Kidney capillary endothelial cell (primary cell): ENCODE results near the gene ARPC4.
"Not testable (repeated sequence)": the region's sequence is repeated elsewhere in the genome, so short reads cannot be mapped to it uniquely, and the experiment has no call there.

Experiments
- DNase-seq: peaks from one replicate; pipeline ENCODE4 v3.0.0-alpha.2; 2018; ENCODE audit warnings: low spot score

The ARPC4 gene

DNA sequence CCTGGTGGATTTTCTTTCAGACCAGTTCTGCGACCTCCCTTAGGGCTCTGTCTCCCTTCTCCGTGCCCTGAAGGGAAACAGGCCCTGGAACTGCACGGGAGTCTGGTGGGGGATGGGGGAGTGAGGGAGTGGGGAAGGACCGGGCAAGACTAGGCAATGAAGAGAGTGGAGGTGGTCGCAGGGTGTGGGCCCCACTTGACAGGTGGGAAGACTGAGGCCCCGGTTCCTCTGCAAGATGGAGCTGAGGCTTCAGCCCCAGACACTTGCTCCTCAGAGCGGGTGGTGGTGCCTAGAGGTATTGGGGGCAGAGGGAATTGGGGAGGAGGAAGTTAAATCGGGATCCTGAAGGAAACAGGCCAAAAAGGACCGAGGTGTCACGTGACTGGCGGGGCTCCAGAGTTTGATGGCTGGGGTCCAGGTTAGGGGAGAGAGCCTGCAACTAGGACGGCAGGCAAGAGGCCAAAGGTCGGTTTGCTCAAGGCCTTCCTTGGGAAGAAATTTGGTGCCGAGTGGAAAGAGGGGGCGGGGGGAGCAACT is 22.5 kb upstream of the ARPC4 start:
- no peak for DNase-seq

DNA sequence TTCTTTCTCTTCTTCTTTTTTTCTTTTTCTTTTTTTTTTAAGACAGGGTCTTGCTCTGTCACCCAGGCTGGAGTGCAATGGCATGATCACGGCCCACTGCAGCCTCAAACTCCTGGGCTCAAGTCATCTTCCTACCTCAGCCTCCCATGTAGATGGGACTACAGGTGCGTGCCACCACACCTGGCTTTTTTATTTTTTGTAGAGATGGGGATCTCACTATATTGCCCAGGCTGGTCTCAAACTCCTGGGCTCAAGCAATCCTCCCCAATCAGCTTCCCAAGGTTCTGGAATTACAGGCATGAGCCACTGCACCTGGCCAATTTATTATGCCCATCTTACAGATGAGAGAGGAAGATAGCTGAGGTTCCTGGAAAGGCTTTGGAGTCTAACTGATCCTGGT is 21.9 kb upstream of the ARPC4 start:
- DNase-seq = not testable (repeated sequence)

DNA sequence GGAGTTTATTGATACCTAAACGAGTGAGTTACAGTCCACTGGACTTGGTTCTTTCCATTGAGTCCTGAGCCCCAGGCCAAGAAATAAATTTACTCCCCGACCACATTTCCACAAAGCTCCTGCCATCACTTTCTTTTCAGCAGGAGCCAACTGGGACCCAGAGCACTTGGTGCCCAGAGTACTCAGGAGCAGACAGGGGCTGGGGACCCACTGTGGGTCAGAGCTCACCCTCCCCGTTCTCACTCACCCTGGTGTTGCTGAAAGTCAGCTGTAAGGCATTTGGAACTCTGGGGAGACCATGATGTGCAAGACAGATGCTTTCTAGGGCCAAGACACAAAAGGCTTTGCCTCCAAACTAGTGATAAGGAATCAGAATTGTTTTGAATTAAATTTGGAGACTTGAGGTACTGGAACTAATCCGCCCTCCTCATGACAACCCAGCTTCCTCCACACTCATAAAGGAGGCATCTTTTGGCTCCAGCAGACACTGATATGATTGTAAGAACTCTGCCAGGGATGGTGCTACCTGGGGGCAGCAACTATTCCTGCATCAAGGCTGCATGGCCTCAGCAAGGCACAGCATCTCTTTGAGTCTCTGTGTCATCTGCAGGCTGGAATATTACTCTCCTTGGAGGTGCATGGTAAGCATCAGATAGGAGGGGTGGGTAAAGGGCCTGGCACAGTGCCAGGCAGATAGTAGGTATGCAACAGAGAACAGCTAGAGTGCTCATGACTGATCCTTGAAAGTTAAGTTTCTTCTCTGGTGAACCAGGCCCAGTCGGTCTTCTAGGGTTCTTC is 15.8 kb upstream of the ARPC4 start:
- DNase-seq = no peak

DNA sequence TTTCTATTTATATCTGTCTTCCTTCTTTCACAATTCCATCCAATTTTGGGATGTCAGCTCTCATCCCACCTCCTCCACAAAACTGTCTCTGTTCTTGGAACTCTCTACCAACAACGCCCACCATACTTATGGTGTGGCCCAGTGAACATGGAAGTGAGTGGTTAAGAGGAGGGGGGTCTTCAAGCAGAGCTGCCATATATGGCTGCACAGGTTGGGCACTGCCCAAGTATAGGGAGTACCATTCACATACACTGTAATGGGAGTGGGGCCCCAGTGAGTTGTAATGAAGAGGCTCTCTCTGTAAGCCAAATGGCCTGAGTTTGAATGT is 15.2 kb upstream of the ARPC4 start:
- no peak for DNase-seq

DNA sequence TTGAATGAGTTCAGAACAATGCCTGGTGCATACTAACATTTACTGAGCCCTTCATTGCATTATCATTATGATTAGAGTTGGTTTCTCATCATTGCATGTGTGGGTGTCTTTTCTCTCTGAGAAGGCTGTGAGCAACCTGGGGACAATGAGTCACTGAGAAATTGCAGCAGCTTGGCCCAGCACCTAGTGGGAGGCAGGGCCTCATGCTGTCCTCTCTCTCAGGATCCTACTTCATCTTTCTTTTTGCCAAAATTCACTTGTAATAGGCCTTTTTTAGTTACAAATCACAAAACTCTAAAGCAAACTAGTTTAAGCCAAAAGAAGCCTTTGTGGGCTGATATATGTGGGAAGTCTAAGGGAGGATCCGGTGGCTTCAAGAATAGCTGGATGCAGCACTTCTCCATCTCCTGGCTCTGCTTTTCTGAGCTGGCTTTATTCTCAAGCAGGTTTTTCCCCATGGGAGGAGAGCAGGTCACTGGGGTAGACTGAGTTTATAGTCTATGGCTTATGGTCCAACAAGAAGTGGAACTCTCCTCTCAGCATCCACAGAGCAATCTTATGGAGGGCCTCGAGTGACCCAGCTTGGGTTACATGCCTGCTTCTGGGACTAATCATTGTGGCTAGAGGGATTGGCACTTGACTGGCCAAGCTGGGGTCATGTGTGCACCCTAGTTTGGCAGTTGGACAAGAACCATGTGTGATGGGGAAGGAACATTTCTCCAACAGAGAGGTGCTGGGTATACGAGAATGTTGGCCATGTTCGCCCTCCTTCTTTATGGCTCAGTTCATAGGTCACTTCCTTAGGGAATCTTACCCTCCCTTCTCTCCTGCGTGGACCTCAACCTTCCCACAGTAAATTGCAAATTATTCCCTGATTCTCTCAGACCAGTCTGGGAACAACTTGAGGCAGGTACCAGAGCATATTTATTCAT is 14.5 kb upstream of the ARPC4 start:
- no peak for DNase-seq

DNA sequence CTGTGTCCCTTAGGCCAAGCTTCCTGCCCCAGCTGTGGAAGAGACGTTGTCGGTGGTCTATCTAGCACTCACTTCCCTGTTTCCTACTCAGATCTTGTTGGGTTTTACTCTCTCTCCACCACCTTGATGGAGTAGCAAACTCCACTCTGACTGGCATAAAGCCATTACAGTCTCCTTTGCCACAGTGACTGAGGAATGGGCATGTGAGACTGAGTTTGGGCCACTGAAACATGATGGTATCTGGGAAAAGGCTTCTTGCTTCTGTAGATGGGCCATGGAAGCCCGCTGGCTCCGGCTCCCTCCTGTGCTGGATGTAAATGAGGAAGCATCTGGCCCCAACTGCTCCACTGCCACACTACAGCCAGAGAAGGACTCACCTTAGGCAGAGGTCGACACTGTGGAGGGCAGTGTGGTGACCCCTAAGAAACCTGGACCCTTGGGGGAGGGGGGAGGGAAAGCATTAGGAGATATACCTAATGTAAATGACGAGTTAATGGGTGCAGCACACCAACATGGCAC is 13.7 kb upstream of the ARPC4 start:
- no peak for DNase-seq

DNA sequence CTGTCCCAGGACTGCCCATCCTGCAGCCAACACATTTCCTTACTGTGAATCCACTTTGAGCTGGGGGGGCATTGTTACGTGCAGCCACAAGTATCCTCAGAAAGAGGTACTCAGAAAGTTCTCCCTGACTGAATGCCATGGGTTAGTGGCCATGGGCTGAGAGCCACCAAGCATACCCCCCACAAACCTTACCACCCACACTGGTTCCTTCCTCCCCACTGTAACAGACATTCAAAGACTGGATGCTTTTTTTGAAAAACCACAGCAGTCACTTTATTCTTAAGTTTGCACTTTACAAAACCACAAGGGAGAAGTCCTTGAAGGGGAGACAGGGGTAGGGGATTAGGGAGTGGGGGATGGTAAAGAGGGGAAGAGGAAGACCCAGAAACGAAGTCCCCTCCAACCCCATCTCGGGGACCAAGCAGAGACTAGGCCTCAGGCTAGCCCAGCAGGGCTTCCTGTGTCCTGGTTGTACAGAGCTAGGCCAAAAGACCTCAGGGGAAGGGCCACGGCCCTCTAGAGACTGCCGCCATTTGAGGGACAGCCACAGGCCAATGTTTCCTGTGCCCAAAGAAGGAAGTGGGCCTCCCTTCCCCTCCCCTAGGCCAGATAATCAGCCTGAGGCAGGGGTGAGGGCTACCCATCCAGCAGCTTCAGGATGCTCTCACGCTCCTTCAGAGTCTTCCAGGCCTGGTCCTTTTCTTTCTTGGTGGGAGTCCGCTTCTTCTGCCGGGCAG is 13.0 kb upstream of the ARPC4 start:
- no peak for DNase-seq

DNA sequence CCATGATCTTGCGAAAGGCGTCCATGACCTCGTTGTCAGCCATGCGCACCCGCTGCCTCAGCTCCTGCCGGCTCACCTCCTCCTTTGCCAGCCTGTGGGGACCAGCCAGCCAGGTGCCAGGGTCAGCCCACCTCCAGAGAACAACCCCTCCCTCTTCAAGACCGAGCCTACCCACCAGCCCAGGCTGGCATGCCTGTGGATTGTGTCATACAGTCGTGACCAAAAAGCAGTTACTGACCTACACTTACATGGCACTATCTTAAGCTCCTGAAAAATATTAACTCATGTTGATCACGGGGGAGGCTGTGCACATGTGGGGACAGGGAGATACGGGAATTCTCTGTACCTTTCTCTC is 12.4 kb upstream of the ARPC4 start:
- no peak for DNase-seq

DNA sequence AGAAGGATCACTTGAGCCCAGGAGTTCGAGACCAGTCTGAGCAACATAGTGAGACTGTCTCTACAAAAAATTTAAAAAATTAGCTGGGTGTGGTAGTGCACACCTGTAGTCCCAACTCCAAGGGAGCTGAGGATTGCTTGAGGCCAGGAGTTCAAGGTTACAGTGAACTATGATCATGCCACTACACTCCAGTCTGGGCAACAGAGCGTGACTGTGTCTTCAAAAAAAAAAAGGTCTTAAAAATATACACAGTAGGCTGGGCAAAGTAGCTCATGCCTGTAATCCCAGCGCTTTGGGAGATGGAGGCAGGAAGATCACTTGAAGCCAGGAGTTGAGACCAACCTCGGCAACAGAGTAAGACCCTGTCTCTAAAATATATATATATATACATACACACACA is 12.0 kb upstream of the ARPC4 start:
- DNase-seq = no peak

DNA sequence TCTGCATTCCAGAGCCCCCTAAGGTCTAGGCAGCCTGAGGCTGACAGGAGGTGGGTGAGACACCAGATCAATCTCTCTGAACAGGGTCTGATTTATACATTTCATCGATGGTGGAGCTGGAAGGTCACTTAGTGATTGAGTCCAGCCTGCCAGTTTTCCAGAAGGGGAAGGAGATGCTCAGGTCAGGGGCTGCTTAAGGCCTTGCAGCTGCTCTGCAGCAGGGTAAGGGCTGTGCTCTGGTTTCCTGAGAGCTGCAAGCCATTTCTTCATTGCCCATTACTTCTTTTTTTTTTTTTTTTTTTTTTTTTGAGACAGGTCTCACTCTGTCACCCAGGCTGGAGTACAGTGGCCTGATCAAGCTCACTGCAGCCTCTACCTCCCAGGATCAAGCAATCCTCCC is 11.3 kb upstream of the ARPC4 start:
- DNase-seq = no peak

DNA sequence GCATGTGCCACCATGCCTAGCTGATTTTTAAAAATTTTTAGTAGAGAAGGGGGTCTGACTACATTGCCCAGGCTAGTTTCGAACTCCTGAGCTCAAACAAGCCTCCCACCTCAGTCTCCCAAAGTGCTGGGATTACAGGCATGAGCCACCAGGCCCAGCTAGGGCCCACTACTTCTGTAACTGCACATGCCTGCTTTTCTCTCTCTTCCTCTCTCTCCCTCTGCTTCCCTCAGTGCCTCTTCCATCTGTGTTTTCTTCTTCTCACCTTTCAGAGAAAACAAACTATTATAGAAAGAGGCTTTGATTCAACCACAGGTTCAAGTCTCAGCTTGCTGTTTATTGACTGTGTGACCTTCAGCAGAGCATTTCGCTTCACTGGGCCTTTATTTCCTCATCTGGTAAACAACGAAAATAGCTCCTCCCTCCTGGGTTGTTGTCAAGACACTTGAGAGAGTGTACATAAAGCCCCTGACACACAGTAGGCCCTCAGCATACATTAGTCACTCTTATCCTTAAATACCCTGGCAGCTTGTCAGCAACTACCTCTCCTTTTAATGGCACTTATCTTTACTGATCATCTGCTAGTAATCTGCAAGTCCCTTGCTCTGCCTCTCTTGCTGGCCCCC is 10.8 kb upstream of the ARPC4 start:
- DNase-seq = no peak

DNA sequence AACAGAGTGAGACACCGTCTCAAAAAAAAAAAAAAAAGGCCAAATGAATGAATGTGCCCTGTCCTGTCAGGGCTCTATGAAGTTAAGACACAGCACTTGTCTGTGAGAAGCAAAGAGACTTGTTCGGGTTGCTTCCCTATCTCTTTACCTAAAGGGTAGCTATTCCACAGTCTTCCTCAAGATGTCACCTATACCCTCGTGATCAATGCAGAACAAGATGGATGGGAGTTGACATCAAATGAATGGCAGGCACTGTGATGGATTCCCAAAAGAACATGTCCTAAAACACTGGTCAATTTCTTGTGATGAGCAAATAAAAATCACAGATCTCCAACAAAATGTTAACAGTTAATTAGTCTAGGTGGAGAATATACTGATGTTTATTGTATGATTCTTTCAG is 10.1 kb upstream of the ARPC4 start:
- no peak for DNase-seq

DNA sequence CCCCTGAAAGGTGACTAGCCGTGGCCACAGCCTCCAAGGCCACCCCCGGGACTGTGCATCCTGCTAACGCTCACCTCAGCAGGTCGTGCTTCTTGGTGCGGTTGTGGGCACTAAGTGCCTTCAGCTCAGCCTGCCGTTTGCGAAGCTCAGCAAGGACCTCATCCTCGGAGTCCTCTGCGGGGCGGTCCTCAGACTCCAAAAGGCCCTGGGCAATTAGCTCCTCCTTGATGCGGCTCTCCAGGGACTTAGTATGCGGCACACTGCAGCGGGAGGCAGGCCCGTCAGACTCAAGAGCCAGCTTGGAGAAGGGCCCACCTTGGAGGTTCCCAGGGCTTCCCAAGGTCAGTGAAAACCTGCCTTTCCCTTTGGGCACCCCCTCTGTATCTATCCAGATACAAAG is 8.9 kb upstream of the ARPC4 start:
- DNase-seq = no peak

DNA sequence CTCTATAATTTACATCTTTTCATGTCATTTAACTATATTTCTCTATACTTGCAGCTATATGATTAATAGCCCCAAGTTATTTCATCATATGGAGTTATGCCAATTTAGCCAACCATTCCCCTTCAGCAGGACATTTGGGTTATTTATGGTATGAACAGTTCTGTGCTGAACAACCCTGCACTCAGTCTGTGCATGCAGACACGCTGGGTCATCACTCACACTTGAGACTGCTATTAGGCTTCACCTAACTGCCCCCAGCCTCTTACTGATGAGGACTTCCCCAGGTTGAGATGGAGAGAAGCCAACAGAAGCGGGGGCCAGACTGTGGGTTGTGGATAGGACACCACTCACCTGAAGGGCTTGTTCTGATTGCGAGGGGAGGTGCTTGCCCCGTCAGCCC is 7.9 kb upstream of the ARPC4 start:
- DNase-seq = no peak

DNA sequence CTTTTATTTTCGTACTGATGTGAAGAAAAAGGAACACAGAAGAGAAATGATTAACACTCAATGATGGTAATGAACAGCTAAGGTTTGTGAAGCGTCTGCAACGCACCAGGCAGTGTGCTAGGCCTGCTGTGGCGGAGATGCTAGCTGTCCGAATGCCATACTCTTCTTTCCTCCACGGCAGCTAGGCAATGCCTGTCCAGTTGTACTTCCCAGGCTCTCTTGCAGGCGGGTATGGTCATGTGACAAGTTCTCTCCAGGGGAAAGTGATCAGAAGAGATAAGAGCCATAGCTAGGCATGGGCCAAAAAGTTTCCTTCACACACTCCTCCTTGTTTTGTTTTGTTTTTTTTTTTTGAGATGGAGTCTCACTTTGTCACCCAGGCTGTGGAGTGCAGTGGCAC is 7.3 kb upstream of the ARPC4 start:
- DNase-seq = no peak

DNA sequence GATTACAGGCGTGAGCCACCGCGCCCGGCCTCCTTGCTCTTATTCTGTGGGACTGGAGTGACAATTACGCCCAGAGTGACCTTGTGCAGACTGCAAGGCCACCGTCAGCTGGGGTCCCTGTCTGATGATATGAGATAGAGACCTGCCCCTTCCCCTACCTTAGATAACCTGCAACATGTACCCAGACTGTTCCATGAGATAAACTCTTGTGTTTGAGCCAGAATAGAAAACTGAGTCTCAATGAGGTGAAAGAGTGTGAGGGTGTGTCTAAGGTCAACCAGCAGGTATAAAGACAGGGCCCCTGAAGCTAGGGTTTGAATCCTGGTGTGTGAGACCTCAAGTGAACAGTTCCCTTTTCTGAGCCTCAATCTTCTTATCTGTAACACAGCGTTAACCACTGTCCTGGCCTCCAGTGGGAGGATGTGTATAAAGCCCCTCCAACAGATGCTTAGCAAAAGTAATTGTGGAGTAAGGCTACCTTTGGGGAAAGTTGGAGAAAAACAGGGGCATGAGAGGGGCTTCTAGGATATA is 6.6 kb upstream of the ARPC4 start:
- DNase-seq = no peak

DNA sequence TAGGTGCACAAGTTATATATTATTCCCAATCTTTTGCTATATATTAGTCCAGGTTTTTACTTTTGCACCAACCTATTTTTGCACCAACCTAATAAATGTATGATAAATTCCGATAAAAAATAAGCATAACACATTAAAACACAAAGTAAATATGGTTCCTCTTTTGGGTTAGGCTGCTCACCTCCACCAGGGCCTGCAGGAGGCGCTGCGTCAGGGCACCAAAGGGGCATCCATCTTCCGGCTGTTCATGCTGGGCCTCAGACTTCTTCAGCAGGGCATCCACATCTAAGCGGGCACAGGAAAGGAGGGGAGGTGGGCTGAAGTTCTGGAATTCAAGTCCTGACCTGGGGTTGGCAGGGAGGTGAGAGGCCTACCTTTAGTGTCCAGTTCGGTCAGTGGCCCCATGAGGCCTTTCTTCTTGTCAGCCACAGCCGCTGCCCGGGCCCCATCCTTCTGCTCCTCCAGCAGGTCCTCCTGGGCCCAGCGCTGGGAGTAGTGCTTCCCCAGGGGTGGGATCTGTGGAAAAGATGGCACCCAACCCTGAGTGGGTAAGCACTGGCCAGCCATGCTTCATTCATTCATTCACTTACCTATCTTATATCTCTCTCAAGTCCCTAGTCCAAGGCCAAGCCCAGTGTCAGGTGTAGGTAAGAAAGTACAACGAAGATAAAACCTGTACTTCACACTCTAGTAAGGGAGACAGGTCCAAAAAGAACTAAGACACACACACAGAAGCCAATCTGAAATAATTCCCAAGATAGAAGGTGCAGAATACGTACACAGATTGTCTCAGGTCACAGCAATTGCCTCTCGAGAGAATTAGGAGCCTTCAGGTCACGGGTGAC is 5.8 kb upstream of the ARPC4 start:
- DNase-seq = no peak

DNA sequence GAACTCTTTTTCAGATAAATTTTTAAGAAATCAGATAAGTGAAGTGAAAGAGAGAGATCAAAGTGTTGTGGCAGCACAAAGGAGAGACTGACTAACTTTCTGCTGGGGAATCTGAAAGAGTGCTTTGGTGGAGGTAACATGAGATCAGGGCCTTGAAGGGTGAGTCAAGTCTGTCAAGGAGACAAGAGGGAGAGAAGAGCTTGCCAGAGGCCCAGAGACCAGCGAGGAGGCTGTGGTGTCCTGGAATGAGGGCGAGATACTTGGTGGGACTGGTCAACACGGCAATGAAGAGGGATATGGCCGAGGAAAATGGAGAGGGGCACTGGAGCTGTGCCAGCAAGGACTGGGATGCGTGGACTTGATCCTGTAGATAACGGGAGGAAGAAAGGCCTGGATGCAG is 5.2 kb upstream of the ARPC4 start:
- no peak for DNase-seq

DNA sequence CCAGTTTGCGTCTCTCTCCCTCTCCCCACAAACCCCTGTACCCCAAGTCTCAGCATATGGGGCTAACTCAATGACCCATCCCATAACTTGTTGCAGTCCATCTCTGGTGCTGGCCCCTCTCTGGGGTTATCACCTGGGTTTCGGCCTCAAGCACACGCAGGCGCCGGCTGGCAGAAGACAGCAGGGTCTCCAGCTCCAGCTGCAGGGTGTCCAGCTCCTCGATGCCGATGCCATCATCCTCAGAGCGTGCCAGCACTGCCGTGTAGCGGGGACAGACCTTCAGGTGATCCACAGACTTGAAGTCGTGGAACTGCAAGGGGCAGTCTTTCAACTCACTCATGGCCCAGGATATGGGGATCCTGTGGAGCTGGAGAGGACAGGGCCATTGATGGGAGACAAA is 1.8 kb upstream of the ARPC4 start:
- DNase-seq = no peak

DNA sequence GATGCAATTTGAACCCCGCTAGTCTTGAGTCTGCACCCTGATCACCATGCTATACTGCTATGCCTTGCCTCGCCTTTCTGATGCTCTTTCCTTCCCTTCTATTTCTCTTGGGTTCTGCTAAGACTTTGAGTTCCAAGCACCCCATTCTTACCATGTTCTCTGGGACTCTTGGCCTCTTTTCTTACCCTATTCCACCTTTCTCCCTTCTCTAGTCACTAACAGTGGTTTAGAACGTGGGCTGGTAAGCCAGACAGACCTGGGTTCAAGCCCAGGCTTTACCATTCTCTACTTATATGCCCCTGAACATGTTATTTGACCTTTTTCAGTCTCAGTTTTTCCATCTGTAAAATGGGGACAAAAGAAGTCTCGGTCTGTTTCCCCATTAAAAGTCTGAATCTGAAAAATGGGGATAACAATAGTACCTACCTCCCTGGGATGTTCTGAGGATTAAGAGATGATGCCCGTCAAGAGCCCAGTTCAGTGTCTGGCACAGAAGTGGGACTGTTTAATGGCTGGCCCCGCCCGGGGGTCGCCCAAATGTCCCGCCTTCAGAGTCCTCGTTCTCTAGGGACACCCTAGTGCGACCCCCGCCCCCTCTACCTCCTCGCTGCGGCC is 985 bp upstream of the ARPC4 start:
- no peak for DNase-seq
